PC-9 (cell line): ENCODE data around the gene LIPN. TPM values are rescaled to one million over a fixed set of nuclear protein-coding genes. Genes with fewer than 3 reads are reported as not detected.

ENCODE experiments used
- BruUV-seq: library from RNA; stranded (reverse); fragments of 400-500 nt; replicated peaks from 2 replicates; lab custom pipeline; 2021; lab: Mats Ljungman, UMichigan
- CTCF ChIA-PET: fragments of 300-600 bp; sonication (Branson Sonifier 250); formaldehyde crosslinking; loops from one replicate; lab custom pipeline; 2022; ENCODE audit warnings: antibody characterized with exemption; lab: Charles Lee
- POLR2A ChIA-PET: fragments of 300-600 bp; sonication (Branson Sonifier 250); formaldehyde crosslinking; loops from one replicate; lab custom pipeline; 2022; ENCODE audit warnings: antibody characterized with exemption; ENCODE audit not compliant: unreplicated experiment; lab: Charles Lee
- DNase-seq, 2 experiments: peaks; one replicate each; pipeline versions ENCODE4 v3.0.0 to v3.0.0-alpha.2; 2015 to 2022; ENCODE audit warnings: mixed read lengths in 1 of 2
- H2AFZ ChIP-seq: fragments of 200-600 bp; sonication (generic); 2 replicates; pipeline ENCODE4 v1.8.1; 2017; ENCODE audit warnings: antibody characterized with exemption
- H3F3A ChIP-seq: fragments of 200-600 bp; sonication (generic); 2 replicates; pipeline ENCODE4 v1.8.1; 2017; ENCODE audit warnings: antibody characterized with exemption, mild to moderate bottlenecking, low read depth; ENCODE audit not compliant: insufficient read depth
- H3K27ac ChIP-seq: fragments of 200-600 bp; sonication (generic); 2 replicates; pipeline ENCODE4 v1.6.1; 2016; ENCODE audit warnings: mixed run types
- H3K27me3 ChIP-seq: fragments of 200-600 bp; sonication (generic); 2 replicates; pipeline ENCODE4 v1.6.1; 2016; ENCODE audit warnings: low read depth, mixed run types; ENCODE audit not compliant: insufficient read depth
- H3K36me3 ChIP-seq: fragments of 200-600 bp; sonication (generic); 2 replicates; pipeline ENCODE4 v1.6.1; 2016; ENCODE audit warnings: low read depth, mixed run types
- H3K4me1 ChIP-seq: fragments of 200-600 bp; sonication (generic); replicated peaks from 2 replicates; pipeline ENCODE4 v1.6.1; 2016; ENCODE audit warnings: mixed run types; ENCODE audit not compliant: insufficient read depth
- H3K4me2 ChIP-seq: fragments of 200-600 bp; sonication (generic); 2 replicates; pipeline ENCODE4 v1.6.1; 2017; ENCODE audit warnings: mixed run types
- H3K4me3 ChIP-seq: fragments of 200-600 bp; sonication (generic); 2 replicates; pipeline ENCODE4 v1.6.1; 2016; ENCODE audit warnings: mixed run types
- H3K79me2 ChIP-seq: fragments of 200-600 bp; sonication (generic); 2 replicates; pipeline ENCODE4 v1.6.1; 2017; ENCODE audit warnings: low read depth, mixed run types
- H3K9me2 ChIP-seq: fragments of 200-600 bp; sonication (generic); 2 replicates; pipeline ENCODE4 v1.8.1; 2017; ENCODE audit warnings: mild to moderate bottlenecking; ENCODE audit not compliant: insufficient read depth
- H3K9me3 ChIP-seq: fragments of 200-600 bp; sonication (generic); 2 replicates; pipeline ENCODE4 v1.8.1; 2016; ENCODE audit warnings: low read depth; ENCODE audit not compliant: insufficient read depth
- H4K20me1 ChIP-seq: fragments of 200-600 bp; sonication (generic); 2 replicates; pipeline ENCODE4 v1.8.1; 2017; ENCODE audit not compliant: insufficient read depth
- CTCF ChIP-seq: fragments of 200-600 bp; sonication (generic); conservative IDR thresholded peaks from 2 replicates; pipeline ENCODE4 v1.6.1; 2017; ENCODE audit warnings: mixed run types, antibody characterized with exemption, mild to moderate bottlenecking, moderate library complexity
- EZH2 ChIP-seq: fragments of 200-600 bp; sonication (generic); IDR thresholded peaks from 2 replicates; pipeline ENCODE4 v1.8.0; 2017; ENCODE audit warnings: antibody characterized with exemption, low read depth
- intact Hi-C: fragments of 100-400 bp; cut with micrococcal nuclease; formaldehyde crosslinking; loops from one replicate; pipeline ENCODE4 v1.10.0; 2022; ENCODE audit not compliant: unreplicated experiment
- total RNA-seq: library from RNA; stranded (reverse); gene quantifications from 2 replicates; pipeline ENCODE4 v1.2.3, GENCODE V29; 2021

Gene LIPN
- total RNA-seq, 1 experiment from 2014 or later: not detected

DNA sequence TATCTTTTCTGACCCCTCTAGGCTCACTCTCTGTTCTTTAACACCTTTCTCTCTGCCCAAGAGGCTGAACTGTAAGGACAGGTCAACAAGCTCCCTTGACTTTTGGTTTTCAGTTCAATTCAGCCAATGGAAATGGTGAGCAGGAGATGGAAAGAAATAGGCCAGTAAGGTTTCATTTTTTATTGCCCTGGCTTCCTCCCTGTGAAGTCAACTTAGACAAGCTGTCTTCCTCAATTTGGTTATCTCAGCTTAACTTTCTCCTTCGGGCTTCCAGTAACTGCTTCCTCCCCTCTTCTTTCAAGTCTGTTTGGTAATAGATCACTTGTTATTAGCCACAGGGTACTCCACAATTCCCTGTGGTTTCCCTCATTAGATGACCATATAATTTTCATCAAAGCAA is 34.0 kb upstream of the LIPN start:
- no peak overlapping the region for H3K4me2 ChIP-seq
- H3K4me3 ChIP-seq: no peak overlapping the region
- CTCF ChIA-PET: no interaction called here
- H3K4me1 ChIP-seq: no peaks in the 10 kb centered on the region
- no peaks in the 10 kb centered on the region for H4K20me1 ChIP-seq
- no peaks in the 10 kb centered on the region for H3F3A ChIP-seq
- no TSS peak for BruUV-seq
- TF ChIP-seq CTCF (no peak), EZH2 (no peak)
- H3K27me3 ChIP-seq: no peaks in the 10 kb centered on the region
- H3K27ac ChIP-seq: no peak overlapping the region
- no peaks in the 10 kb centered on the region for H3K79me2 ChIP-seq
- intact Hi-C loops: no loop called here
- no peaks in the 10 kb centered on the region for H3K9me2 ChIP-seq
- no peaks in the 10 kb centered on the region for H3K36me3 ChIP-seq
- H3K9me3 ChIP-seq: no peaks in the 10 kb centered on the region
- DNase-seq: no peak
- no peak overlapping the region for H2AFZ ChIP-seq
- POLR2A ChIA-PET: no interaction called here

DNA sequence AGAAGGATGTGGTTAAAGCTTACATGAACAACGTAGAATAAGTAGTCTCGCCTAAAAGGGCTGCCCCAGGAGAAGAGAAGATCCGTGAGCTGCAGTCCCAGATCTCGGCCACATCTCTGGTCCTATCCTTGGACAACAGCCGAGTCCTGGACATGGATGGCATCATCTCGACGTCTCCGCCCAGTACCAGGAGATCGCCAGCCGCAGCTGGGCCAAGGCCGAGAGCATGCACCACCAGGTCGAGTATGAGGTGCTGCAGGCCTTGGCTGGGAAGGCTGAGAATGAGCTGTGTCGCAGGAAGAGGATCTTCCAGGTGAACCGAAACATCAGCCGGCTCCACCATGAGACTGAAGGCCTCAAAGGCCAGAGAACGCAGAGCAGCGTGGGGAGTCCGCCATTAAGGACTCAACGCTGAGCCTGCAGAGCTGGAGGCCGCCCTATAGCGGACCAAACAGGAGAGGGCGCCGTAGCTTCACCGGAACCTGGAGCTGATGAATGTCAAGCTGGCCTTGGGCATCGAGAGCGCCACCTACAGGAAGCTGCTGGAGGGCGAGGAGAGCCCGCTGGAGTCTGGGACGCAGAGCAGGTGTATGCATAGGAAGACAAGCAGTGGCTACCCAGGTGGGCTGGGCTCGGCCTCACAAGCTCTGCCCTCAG is 31.6 kb upstream of the LIPN start:
- no peaks in the 10 kb centered on the region for H4K20me1 ChIP-seq
- no peak overlapping the region for H3K27ac ChIP-seq
- intact Hi-C loops: no loop called here
- no peaks in the 10 kb centered on the region for H3K4me1 ChIP-seq
- no peaks in the 10 kb centered on the region for H3K36me3 ChIP-seq
- BruUV-seq: no TSS peak
- no peaks in the 10 kb centered on the region for H3F3A ChIP-seq
- H2AFZ ChIP-seq: no peak overlapping the region
- ChIA-PET POLR2A (interaction anchor here (0.6 kb wide), 1 partner anchor 145 kb away, joined by 4 read pairs; no protein-coding TSS in a partner anchor), CTCF (interaction anchor here (0.6 kb wide), 1 partner anchor 47 kb away, joined by 3 read pairs; no protein-coding TSS in a partner anchor)
- no peaks in the 10 kb centered on the region for H3K9me3 ChIP-seq
- no peak for DNase-seq
- TF ChIP-seq CTCF (no peak), EZH2 (no peak)
- H3K9me2 ChIP-seq: no peaks in the 10 kb centered on the region
- H3K4me3 ChIP-seq: no peak overlapping the region
- H3K79me2 ChIP-seq: no peaks in the 10 kb centered on the region
- no peak overlapping the region for H3K4me2 ChIP-seq
- no peaks in the 10 kb centered on the region for H3K27me3 ChIP-seq

GRCh38 chr10:88730864-88731263 is 29.0 kb upstream of the LIPN start:
- Histone ChIP-seq H3K9me2 (no peaks in the 10 kb centered on the region), H3K27me3 (no peaks in the 10 kb centered on the region), H3K4me1 (no peaks in the 10 kb centered on the region), H3K4me2 (no peak overlapping the region), H3K36me3 (no peaks in the 10 kb centered on the region), H3K9me3 (no peaks in the 10 kb centered on the region), H3K79me2 (no peaks in the 10 kb centered on the region), H3K4me3 (no peak overlapping the region), H3K27ac (no peak overlapping the region), H4K20me1 (no peaks in the 10 kb centered on the region), H2AFZ (no peak overlapping the region), H3F3A (no peaks in the 10 kb centered on the region)
- TF ChIP-seq CTCF (no peak), EZH2 (no peak)
- no peak for DNase-seq
- ChIA-PET CTCF (no interaction called here), POLR2A (no interaction called here)
- intact Hi-C loops: no loop called here
- no TSS peak for BruUV-seq
